ENCODE measurements around the gene PRPF40A.

GRCh38 chr2:152650768-152651371 lies 66.4 kb downstream of the PRPF40A start:
- TF ChIP-seq CTCF (IDR thresholded peaks at IDR 0.05; ENCODE audit: low read depth, low read length) = no peak
- no peak for TF ChIP-seq EZH2phosphoT487 (IDR thresholded peaks at IDR 0.05; ENCODE audit: low read depth)

Measured in OCI-LY3 (cell line).